Measurements from ENCODE around the gene PGGT1B. TPM values are rescaled to one million over a fixed set of nuclear protein-coding genes. Genes with fewer than 3 reads are reported as not detected.

The PGGT1B gene
- total and polyA plus RNA-seq, 2 of the 8 experiments (the other 6 are each of a cell fraction or from before 2014, with no cell fraction given), result 1.9 to 43.1 TPM

- TF ChIP-seq CHD7 (IDR thresholded peaks at IDR 0.05; ENCODE audit: insufficient replicate concordance, low read length) (no peak), TCF12 (IDR thresholded peaks at IDR 0.05; ENCODE audit: low read depth, low read length) (no peak), KDM4A (IDR thresholded peaks at IDR 0.05; ENCODE audit: low read depth, low read length, severe bottlenecking) (no peak), YY1 (IDR thresholded peaks at IDR 0.05; ENCODE audit: low read depth, low read length) (no peak), NANOG (IDR thresholded peaks at IDR 0.05; ENCODE audit: insufficient read depth, low read depth, low read length, poor library complexity, severe bottlenecking) (no peak), TEAD4 (IDR thresholded peaks at IDR 0.05; ENCODE audit: low read depth, low read length) (no peak)
These were observed 41.8 kb upstream of the PGGT1B start (continued) for GRCh38 chr5:115304496-115304895.

Measured in H1 (cell line).